Measurements from ENCODE around the gene CD6. TPM values are rescaled to one million over a fixed set of nuclear protein-coding genes. Genes with fewer than 3 reads are reported as not detected.

Gene CD6
- total RNA-seq, 1 experiment from 2014 or later, result not detected

- no peak overlapping the region; a peak in 1 of 5 replicates for H3K4me3 Mint-ChIP-seq
- Histone ChIP-seq H2AFZ (ENCODE audit: low read length) (no peak overlapping the region), H3K23me2 (ENCODE audit: insufficient read length, low read depth, low read length, poor library complexity, severe bottlenecking) (no peaks in the 10 kb centered on the region), H4K91ac (ENCODE audit: insufficient read length, low read depth, low read length) (no peak overlapping the region), H2BK120ac (ENCODE audit: low read depth, low read length, poor library complexity, severe bottlenecking) (no peak overlapping the region), H3K18ac (ENCODE audit: insufficient read length, low read depth, low read length) (no peak overlapping the region), H3K14ac (ENCODE audit: insufficient read depth, low read length) (no peak overlapping the region), H3K4me2 (ENCODE audit: insufficient read depth, insufficient read length, low read length) (no peak overlapping the region), H3K27me3 (ENCODE audit: insufficient read depth, low read length) (no peaks in the 10 kb centered on the region), H3K27ac (ENCODE audit: insufficient read length, low read depth, low read length) (no peak overlapping the region), H4K5ac (ENCODE audit: insufficient read length, low read depth, low read length) (no peak overlapping the region), H3K79me2 (ENCODE audit: insufficient read depth, low read length) (no peaks in the 10 kb centered on the region), H3T11ph (ENCODE audit: low read length) (no peak overlapping the region), H3K4ac (ENCODE audit: low read depth, low read length) (no peak overlapping the region), H3K79me1 (ENCODE audit: insufficient read depth, low read depth, low read length, poor library complexity, severe bottlenecking) (no peaks in the 10 kb centered on the region), H2BK12ac (ENCODE audit: insufficient read length, low read depth, low read length) (no peak overlapping the region), H3K4me1 (ENCODE audit: insufficient read depth, low read length) (no peaks in the 10 kb centered on the region), H3K9me3 (ENCODE audit: control insufficient read depth, low read depth, low read length) (no peaks in the 10 kb centered on the region), H3K23ac (ENCODE audit: insufficient read length, low read depth, low read length) (no peak overlapping the region), H2BK15ac (ENCODE audit: low read depth, low read length) (no peak overlapping the region), H3K9ac (ENCODE audit: extremely low read depth, insufficient read length, low read length) (no peak overlapping the region), H2AK5ac (ENCODE audit: insufficient read length, low read length) (no peak overlapping the region), H2BK20ac (ENCODE audit: low read depth, low read length, poor library complexity, severe bottlenecking) (no peak overlapping the region), H2BK5ac (ENCODE audit: insufficient read length, low read length) (no peak overlapping the region), H4K20me1 (ENCODE audit: control insufficient read depth, insufficient read depth, insufficient read length) (no peaks in the 10 kb centered on the region), H3K56ac (ENCODE audit: insufficient read length, low read depth, low read length) (no peak overlapping the region), H4K8ac (replicated peaks; ENCODE audit: insufficient read length, low read depth, low read length) (no peak overlapping the region)
- no peaks in the 10 kb centered on the region for H3K9me3 Mint-ChIP-seq
- DNase-seq, result no peak
- peaks cover 31% of the 10 kb centered on the region for H3K27me3 Mint-ChIP-seq (ENCODE audit: low read depth)
- no peaks in the 10 kb centered on the region for H3K36me3 Mint-ChIP-seq (ENCODE audit: insufficient read depth in 1 of 3, low read depth in 3 of 3)
- no peak overlapping the region for H3K27ac Mint-ChIP-seq
- WGBS (ENCODE audit: extremely low coverage, insufficient read length, low lambda C conversion rate), result no CpG with 5 or more reads among the region's 2 CpGs
- no peak for TF ChIP-seq CTCF (conservative IDR thresholded peaks at IDR 0.05)
- no peaks in the 10 kb centered on the region for H3K4me1 Mint-ChIP-seq
Measured at GRCh38 chr11:61032824-61033223, 61.3 kb downstream of the CD6 start.

Measured in H9 (cell line).